ENCODE measurements around the gene HEXIM2.
"Not testable (repeated sequence)": the region's sequence is repeated elsewhere in the genome, so short reads cannot be mapped to it uniquely, and the experiment has no call there.

HEXIM2 gene

DNA sequence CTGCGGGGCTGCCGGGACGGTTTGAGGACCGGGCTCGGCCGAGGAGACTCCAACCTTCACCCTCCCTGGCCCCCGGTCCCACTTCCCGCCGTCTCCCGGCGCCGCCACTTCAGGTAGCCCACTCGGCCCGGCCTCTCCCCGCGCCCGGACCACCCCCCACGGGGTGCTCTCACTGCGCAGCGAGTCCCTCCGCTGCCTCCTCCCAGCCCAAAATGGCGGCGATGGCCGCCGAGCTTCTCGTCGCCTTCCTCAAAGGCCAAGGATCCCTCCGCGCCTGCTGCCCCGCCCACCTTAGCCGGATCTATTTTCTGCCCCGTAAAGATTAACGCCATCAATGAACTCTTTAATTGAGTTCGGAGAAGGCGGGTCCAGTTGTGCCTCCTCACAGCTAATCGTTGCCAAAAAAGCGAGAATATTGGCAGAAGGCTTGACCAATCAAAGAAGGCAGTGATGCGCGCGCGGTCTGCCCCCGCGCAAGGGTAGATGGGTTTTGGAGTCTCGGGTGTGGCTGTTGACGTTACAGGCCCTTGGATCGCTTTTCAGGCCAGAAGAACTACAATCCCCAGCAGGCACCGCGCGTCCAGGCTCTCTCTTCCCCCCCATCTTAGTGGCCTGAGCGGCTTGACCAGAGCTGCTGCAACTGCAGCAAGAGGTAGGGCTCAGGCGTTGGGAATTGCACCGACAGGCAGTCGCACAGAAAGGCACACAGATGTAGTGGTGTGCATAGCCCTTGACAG lies at the start of gene HEXIM2:
HEXIM2 (plus strand) TSS at position 588 of the 737 bp plus-strand sequence. CDS start 919 bp downstream, outside the sequence.
- DNase-seq = peak; percentile 98

DNA sequence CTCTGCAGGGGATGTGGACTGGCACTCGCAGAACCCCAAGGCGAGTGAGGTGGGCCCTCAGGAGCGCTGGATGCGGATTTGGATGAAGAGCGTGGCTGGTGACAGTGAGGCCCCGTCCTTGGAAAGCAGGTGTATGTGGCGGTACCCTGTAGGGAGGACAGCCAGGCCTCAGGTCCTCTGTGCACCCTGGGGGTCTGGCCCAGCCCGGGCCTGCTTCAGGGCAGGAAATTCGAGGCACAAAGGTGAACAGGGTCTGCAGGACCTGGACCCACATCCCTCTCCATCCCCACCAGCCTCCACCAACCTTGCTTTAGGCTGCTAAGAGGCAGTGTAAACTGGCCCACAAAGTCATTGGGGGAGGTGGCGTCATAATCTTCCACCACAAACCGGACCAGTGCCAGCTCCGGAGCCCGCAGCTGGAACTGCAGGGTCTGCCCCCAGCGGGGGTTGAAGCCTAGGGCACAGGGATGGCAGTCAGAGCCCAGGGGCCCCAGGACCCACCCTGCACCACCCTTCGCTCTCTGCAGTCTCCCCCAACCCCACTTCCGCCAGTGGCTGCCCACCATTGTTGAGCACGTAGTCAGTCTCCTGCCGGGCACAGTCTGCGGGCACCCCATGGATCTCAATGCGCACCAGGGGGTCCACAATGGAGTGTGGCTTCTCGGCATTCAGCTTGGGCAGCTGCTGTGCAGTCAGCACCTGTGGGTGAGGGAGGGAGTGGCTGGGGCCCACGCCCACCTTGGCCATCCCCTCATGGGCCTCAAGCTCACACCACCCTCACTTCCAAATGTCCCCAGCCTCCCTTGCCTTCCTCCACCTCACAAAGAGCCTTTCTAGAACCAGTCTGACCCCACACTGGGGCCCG lies 48.9 kb upstream of the HEXIM2 start:
- no peak for DNase-seq

GRCh38 chr17:45113424-45113754 lies 48.3 kb upstream of the HEXIM2 start:
- DNase-seq = no peak

- DNase-seq = no peak
Observed at GRCh38 chr17:45114117-45114932, 47.4 kb upstream of the HEXIM2 start.

- DNase-seq = no peak
Observed at GRCh38 chr17:45115015-45115625, 46.6 kb upstream of the HEXIM2 start.

DNA sequence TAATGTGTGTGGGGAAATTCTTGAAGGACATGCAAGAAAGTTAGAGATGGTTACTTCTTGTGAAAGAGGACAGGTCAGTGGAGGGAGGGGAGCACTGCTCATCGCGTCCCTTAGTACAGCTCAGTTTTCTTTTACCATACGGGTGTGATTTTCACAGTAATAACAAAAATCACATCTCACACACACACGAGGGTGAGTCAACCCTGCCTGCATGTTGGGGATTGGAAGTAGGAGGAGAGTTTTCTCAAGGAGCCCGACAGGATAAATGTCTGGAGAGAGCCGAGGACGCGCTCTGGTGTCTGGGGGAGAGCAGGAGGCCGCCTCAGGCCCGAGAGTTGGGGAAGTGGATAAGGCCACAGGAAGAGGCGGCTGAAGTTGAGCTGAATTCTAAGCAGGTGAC lies 45.8 kb upstream of the HEXIM2 start:
- no peak for DNase-seq

- DNase-seq = no peak
Observed at GRCh38 chr17:45116434-45117016, 45.1 kb upstream of the HEXIM2 start.

- DNase-seq = no peak
Observed at GRCh38 chr17:45117334-45117733, 44.3 kb upstream of the HEXIM2 start.

DNA sequence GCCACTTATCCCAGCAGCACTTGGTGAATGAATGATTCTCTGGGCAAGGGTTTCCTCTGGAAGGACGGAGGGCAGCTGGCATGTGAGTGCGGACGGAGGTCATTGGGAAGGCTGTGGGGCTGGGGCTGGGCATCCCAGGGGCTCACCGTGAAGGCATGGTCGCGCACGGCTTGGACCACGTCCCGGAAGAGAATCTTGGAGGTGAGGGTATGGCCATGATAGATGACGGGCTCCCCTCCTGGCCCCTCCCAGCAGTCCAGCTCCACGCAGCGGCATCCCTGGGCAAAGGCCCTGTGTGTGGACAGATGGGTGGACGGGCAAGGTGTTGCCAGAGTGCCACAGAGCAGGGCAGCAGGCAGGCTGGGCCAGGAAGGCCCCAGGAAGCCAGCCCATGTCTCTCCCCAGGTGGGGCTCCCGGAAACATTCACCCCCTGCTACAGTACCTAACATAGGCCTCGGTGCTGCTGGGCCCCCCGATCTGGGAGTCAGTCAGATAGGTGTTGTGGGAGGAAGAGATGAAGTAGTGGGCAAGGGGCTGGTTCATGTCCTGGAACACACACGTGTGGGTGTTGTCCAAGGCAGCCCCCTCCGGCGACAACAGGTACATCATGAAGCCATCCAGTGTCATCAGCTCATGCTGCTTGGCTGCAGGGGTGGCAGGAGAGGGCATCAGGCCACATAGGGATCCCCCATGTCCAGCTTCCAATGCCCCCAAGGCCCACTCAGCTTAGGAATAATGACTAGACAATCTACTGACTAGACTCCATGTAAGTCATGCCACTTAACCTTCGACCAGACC lies 43.6 kb upstream of the HEXIM2 start:
- no peak for DNase-seq

DNA sequence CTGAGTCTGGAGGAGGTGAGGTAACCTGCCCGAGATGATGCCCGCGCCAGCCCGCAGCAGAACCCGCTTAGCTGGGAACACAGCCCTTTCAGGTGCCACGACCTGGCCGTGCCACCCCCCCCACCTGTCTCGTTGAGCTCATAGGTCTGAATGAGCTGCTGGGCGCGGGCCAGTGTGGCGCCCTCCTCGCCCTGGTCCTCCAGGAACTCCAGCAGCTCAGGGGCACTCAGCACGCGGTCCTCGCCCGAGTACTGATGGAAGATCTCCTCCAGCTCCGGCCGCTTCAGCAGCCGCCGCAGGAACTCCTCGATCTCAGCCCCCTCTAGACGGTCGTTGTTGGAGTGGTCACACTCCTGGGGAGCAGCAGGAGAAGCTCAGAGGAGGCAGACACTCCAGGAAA lies 43.0 kb upstream of the HEXIM2 start:
- no peak for DNase-seq

- no peak for DNase-seq
Observed at GRCh38 chr17:45119964-45120363, 41.7 kb upstream of the HEXIM2 start.

DNA sequence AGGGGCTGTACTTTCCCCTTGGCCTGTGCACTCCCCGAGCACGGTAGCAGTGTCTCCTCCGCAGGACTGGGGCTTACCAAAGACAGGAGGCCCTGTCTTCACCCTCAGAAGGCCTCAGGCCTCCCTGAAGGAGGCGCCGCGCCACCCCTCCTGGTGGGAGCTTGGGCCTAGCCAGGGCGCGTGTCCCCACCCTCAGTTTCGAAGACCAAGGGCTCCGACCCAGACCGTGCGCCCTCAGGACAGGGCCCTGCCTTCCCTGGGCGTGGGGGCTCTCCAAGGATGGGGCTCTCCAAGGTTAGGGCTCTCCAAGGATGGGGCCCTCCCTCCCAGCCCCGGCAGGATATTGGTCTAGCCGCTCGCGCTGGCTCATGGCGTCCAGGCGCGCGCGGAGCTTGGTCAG lies 41.1 kb upstream of the HEXIM2 start:
- no peak for DNase-seq

DNA sequence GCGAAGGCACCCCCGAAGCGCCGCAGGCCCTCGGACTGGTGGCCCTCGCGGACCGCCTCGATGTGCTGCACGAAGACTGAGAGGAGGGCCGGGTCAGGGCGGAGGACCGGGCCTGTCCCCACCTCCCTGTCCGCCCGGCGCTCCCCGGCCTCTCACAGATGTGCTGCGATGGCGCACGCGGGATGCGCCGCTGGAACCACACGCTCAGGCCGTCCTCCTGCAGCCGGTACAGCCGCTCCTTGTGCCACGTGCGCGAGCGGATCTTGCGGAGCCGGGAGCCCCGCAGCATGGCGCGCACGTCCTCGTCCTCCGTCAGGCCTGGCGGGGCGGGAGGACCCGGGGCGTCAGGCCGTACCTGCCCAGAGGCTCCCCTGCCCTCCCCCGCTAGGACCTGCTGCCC lies 40.6 kb upstream of the HEXIM2 start:
- DNase-seq = no peak

DNA sequence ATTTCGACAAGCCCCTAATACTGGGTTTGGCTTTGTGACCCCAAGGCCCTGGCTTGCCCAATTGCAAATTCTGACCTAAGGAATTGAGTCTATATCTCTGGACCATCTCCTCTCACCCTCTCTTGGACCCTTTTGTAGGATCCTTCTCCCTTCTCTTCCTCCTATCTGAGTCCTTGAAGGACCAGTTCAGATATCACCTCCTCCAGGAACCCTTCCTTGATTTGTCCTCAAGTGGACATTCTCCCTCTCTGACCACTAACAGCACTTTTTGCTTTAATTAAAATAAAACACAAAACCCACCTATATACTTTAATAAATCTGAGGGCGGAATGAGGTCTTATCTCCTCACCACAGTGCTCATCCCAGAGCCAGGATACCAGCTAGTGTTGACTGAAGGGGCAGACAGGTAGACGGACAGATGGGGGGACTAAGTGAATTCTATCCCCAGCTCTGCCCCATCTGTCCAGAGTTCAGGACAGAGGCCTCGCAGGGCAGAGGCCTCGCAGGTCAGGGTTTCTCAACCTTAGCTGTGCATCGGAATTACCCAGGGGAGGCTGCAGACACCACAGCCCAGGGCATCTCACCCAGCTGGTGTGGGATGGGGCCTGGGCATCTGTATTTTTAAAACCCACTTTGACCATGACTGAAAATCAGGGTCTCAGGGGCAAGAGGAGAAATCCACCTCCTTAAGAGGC lies 38.5 kb upstream of the HEXIM2 start:
- no peak for DNase-seq

- DNase-seq = peak; percentile 92
Observed at GRCh38 chr17:45123930-45124796, 37.5 kb upstream of the HEXIM2 start.

- not testable (repeated sequence) for DNase-seq
Observed at GRCh38 chr17:45124797-45125122, 36.9 kb upstream of the HEXIM2 start.

- no peak for DNase-seq
Observed at GRCh38 chr17:45125509-45125908, 36.2 kb upstream of the HEXIM2 start.

GRCh38 chr17:45127207-45127547 lies 34.5 kb upstream of the HEXIM2 start:
- no peak for DNase-seq

DNA sequence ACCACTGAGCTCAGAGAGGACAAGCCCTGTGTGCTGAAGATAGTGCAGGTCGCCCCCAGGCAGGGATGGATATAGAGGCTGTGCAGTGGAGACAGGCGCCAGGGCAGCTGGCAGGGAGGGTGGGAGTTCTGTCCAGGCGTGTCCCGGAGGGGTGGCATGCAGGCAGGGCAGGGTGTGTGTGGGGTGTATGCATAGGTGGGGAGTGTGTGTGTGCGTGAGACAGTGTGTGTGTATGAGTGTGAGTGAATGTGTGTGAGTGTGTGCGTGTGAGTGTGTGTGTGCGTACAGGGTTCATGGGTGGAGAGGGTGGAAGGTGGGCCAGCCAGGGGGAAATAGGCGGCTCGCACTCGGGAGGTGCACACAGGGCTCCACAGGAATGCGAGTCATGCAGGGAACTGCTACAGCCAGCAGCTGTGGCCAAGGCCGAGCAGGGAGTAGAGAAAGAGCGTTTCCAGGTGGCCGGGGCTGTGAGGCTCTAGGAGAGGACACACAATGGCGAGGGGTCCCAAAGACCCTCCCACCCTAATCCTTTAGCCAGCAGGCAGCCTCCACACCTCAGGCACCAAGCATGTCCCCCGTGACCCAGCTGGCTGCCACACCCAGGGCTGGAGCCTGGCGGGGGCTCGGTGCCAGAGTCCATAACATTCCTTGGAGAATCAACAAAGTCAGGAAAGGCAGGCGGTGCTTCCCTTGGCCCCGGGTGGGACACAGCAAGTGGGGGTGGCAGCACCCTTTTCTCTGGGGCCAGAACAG lies 34.0 kb upstream of the HEXIM2 start:
- DNase-seq = peak; percentile 80

- DNase-seq = no peak
Observed at GRCh38 chr17:45128331-45128730, 33.3 kb upstream of the HEXIM2 start.

Data from NCI-H226 (cell line).